Esophagus mucosa (tissue), 1 donor: ENCODE results near the gene CLIC4. TPM values are rescaled to one million over a fixed set of nuclear protein-coding genes. Genes with fewer than 3 reads are reported as not detected.
"Not testable (repeated sequence)": the region's sequence is repeated elsewhere in the genome, so short reads cannot be mapped to it uniquely, and the experiment has no call there.

Experiments
- ATAC-seq: fragments of 200-7000 bp; cut with Tn5 transposase; one replicate; pipeline ENCODE4 v1.9.1; 2020
- total RNA-seq: library from RNA; stranded (reverse); gene quantifications from one replicate; pipeline ENCODE4 v1.2.4, GENCODE V29; 2023
- donor health status: DM: yes; HTN: yes; CAD: no.

CLIC4 gene
- total RNA-seq, 1 donor from 2014 or later, result 56.8 TPM

- ATAC-seq, result no peak
Measured at GRCh38 chr1:24878775-24879742, 133.8 kb downstream of the CLIC4 start.

GRCh38 chr1:24881034-24881433 is 135.8 kb downstream of the CLIC4 start:
- ATAC-seq, result no peak

- ATAC-seq, result no peak
Measured at GRCh38 chr1:24884751-24885150, 139.5 kb downstream of the CLIC4 start.

- ATAC-seq, result no peak
Measured at GRCh38 chr1:24886241-24886640, 141.0 kb downstream of the CLIC4 start.

- ATAC-seq, result no peak
Measured at GRCh38 chr1:24888061-24888970, 143.1 kb downstream of the CLIC4 start.

- peak; percentile 25 for ATAC-seq
Measured at GRCh38 chr1:24888971-24889676, 143.9 kb downstream of the CLIC4 start.

GRCh38 chr1:24890887-24891286 is 145.6 kb downstream of the CLIC4 start:
- ATAC-seq, result no peak

GRCh38 chr1:24891367-24891766 is 146.1 kb downstream of the CLIC4 start:
- not testable (repeated sequence) for ATAC-seq

- ATAC-seq, result no peak
Measured at GRCh38 chr1:24892188-24893153, 147.2 kb downstream of the CLIC4 start.

- no peak for ATAC-seq
Measured at GRCh38 chr1:24893431-24893830, 148.2 kb downstream of the CLIC4 start.

Other genes with a start within 250 kb of the CLIC4 start
- gene RCAN3, start 242.6 kb upstream of the CLIC4 start, total RNA-seq, result 21.5 TPM
- 0.16 TPM for gene NCMAP, start 189.4 kb upstream of the CLIC4 start, total RNA-seq
- gene SRRM1, start 102.1 kb upstream of the CLIC4 start, total RNA-seq, result 81.3 TPM
- 1.6 TPM for gene RUNX3, start 184.8 kb downstream of the CLIC4 start, total RNA-seq